Anterior cingulate cortex (tissue), 58 donors: ENCODE results near the gene KLK2.
A peak's percentile ranks its signal among the peaks of the same experiment; 100 is the strongest.

Experiments used
- DNase-seq, 58 donors: peaks; one replicate each; lab custom pipeline; 2025; lab: John Stamatoyannopoulos, UW

The KLK2 gene

GRCh38 chr19:50921426-50922316, 48.4 kb downstream of the KLK2 start:
- DNase-seq = no peak

GRCh38 chr19:50922317-50922853, 49.1 kb downstream of the KLK2 start:
- DNase-seq = peak in 50 of 58 donors; percentile 1 to 75 (median 45)

GRCh38 chr19:50924586-50924985, 51.3 kb downstream of the KLK2 start:
- peak in 2 of 58 donors; percentile 3 for DNase-seq

GRCh38 chr19:50925734-50926133, 52.5 kb downstream of the KLK2 start:
- DNase-seq = no peak

- DNase-seq = no peak
Observed at GRCh38 chr19:50926144-50926543, 52.9 kb downstream of the KLK2 start.

GRCh38 chr19:50928831-50929230, 55.6 kb downstream of the KLK2 start:
- no peak for DNase-seq
